CD4-positive, alpha-beta T cell treated with Interleukin-10 for 1 hour (primary cell): Measurements from ENCODE around the gene EXOC6B.

Experiments used
- DNase-seq: peaks from one replicate; pipeline ENCODE4 v3.0.0-alpha.2; 2020

The EXOC6B gene

GRCh38 chr2:72825257-72826155 is at the start of gene EXOC6B:
EXOC6B (minus strand) TSS chr2:72826033.
- peak; percentile 89 for DNase-seq

- no peak for DNase-seq
Observed at GRCh38 chr2:72871880-72872279, 46.0 kb upstream of the EXOC6B start.

- no peak for DNase-seq
Observed at GRCh38 chr2:72871060-72871459, 45.2 kb upstream of the EXOC6B start.

- no peak for DNase-seq
Observed at GRCh38 chr2:72864500-72864899, 38.7 kb upstream of the EXOC6B start.

GRCh38 chr2:72863046-72863445 is 37.2 kb upstream of the EXOC6B start:
- no peak for DNase-seq

- peak; percentile 86 for DNase-seq
Observed at GRCh38 chr2:72862239-72862988, 36.6 kb upstream of the EXOC6B start.

GRCh38 chr2:72859831-72860262 is 34.0 kb upstream of the EXOC6B start:
- peak; percentile 72 for DNase-seq

- DNase-seq = no peak
Observed at GRCh38 chr2:72851333-72851732, 25.5 kb upstream of the EXOC6B start.

- no peak for DNase-seq
Observed at GRCh38 chr2:72849138-72849462, 23.3 kb upstream of the EXOC6B start.

GRCh38 chr2:72848436-72849137 is 22.8 kb upstream of the EXOC6B start:
- no peak for DNase-seq

- DNase-seq = no peak
Observed at GRCh38 chr2:72847534-72848315, 21.9 kb upstream of the EXOC6B start.

GRCh38 chr2:72846171-72847095 is 20.6 kb upstream of the EXOC6B start:
- no peak for DNase-seq

- no peak for DNase-seq
Observed at GRCh38 chr2:72843301-72843700, 17.5 kb upstream of the EXOC6B start.

- no peak for DNase-seq
Observed at GRCh38 chr2:72841462-72842125, 15.8 kb upstream of the EXOC6B start.

GRCh38 chr2:72840066-72840465 is 14.2 kb upstream of the EXOC6B start:
- no peak for DNase-seq

- no peak for DNase-seq
Observed at GRCh38 chr2:72837171-72837570, 11.3 kb upstream of the EXOC6B start.

- no peak for DNase-seq
Observed at GRCh38 chr2:72835403-72835802, 9.6 kb upstream of the EXOC6B start.

GRCh38 chr2:72834596-72834995 is 8.8 kb upstream of the EXOC6B start:
- DNase-seq = no peak

GRCh38 chr2:72833084-72833714 is 7.4 kb upstream of the EXOC6B start:
- peak; percentile 26 for DNase-seq

GRCh38 chr2:72830273-72830672 is 4.4 kb upstream of the EXOC6B start:
- DNase-seq = no peak
